Measurements from ENCODE around the gene RGMB. TPM values are rescaled to one million over a fixed set of nuclear protein-coding genes. Genes with fewer than 3 reads are reported as not detected.

The RGMB gene
- total and polyA plus RNA-seq, 2 of the 13 experiments (the other 11 are each of a cell fraction or from before 2014, with no cell fraction given) = 3.0 to 3.8 TPM

GRCh38 chr5:98783051-98783649, 9.7 kb downstream of the RGMB start (continued):
- TF ChIP-seq ZNF672 (CRISPR knock-in tag; IDR thresholded peaks at IDR 0.05) = no peak

- no peak for ATAC-seq
- Histone ChIP-seq H3K4me3 (replicated peaks in 1 of 3; ENCODE audit: insufficient read depth in 1 of 3, low read depth in 2 of 3, low read length in 3 of 3) (no peak overlapping the region), H4K20me1 (ENCODE audit: insufficient read depth, low read length) (0 out of 2 replicates have a peak, but pooled peaks cover 3% of the 10 kb centered on the region), H3K27ac (ENCODE audit: extremely low read length, insufficient read depth, low read length) (no peak overlapping the region), H3K9ac (ENCODE audit: insufficient read depth, low read depth, low read length) (no peak overlapping the region), H3K9me3 (ENCODE audit: low read length) (no peaks in the 10 kb centered on the region), H3K79me2 (ENCODE audit: insufficient read depth, low read length) (peaks cover 13% of the 10 kb centered on the region), H3K36me3 (replicated peaks in 1 of 2; ENCODE audit: control insufficient read depth in 1 of 2, insufficient read depth in 2 of 2, low read length in 2 of 2) (peaks cover 12 to 31% of the 10 kb centered on the region in 2 experiments; a peak in 4 of 5 replicates), H3K27me3 (ENCODE audit: control insufficient read depth in 1 of 2, insufficient read depth in 2 of 2, low read length in 2 of 2) (no peaks in the 10 kb centered on the region), H2AFZ (ENCODE audit: low read length) (no peak overlapping the region), H3K4me2 (ENCODE audit: low read depth, low read length) (no peak overlapping the region), H3K4me1 (ENCODE audit: insufficient read depth, low read length) (peaks cover 17% of the 10 kb centered on the region)
- DNase-seq (ENCODE audit: low spot score) = no peak
- POLR2A ChIA-PET = no interaction called here
- in situ Hi-C loops (cut with HindIII; ENCODE audit: extremely low pct_ligation_motif_present, low pct_unique_long_range_greater_than_20kb) (no loop called here), intact Hi-C loops (cut with micrococcal nuclease; ENCODE audit: unreplicated experiment) (no loop called here)
- TF ChIP-seq E2F2 (CRISPR knock-in tag; IDR thresholded peaks at IDR 0.05; ENCODE audit: borderline replicate concordance) (no peak), ZBTB1 (CRISPR knock-in tag; IDR thresholded peaks at IDR 0.05; ENCODE audit: borderline replicate concordance) (no peak), NCOA2 (CRISPR knock-in tag; IDR thresholded peaks at IDR 0.05) (no peak), ZHX1 (CRISPR knock-in tag; IDR thresholded peaks at IDR 0.05; ENCODE audit: low read depth) (no peak), ZNF501 (CRISPR knock-in tag; IDR thresholded peaks at IDR 0.05) (no peak)
- CTCF ChIA-PET (ENCODE audit: low intra/inter-chr PET ratio, low total read pairs) = no interaction called here
- no TSS peak for BruUV-seq (replicated peaks)
- FAIRE-seq = no peak
These were observed 10.9 kb downstream of the RGMB start for GRCh38 chr5:98784411-98784810.

All from HepG2 (cell line).